Measurements from ENCODE around the gene IZUMO4. TPM values are rescaled to one million over a fixed set of nuclear protein-coding genes. Genes with fewer than 3 reads are reported as not detected.
"Not testable (repeated sequence)": the region's sequence is repeated elsewhere in the genome, so short reads cannot be mapped to it uniquely, and the experiment has no call there.

The IZUMO4 gene
- total and polyA plus RNA-seq, 8 donors, result 5.2 to 42.2 (median 8.1) TPM

GRCh38 chr19:2087621-2088100 is 9.1 kb upstream of the IZUMO4 start:
- intact Hi-C loops (cut with DNase I), result no loop called here
- Histone ChIP-seq H3K4me1 (peaks cover 0 to 10% (median 0%) of the 10 kb centered on the region in 3 donors), H3K36me3 (no peaks in the 10 kb centered on the region), H3K9me3 (no peaks in the 10 kb centered on the region), H3K4me3 (no peak overlapping the region), H3K27me3 (no peaks in the 10 kb centered on the region), H3K27ac (peak overlapping the region in 1 of 4 donors; percentile 22)
- FAIRE-seq (no peak), ATAC-seq (peak in 1 of 4 donors; percentile 10), DNase-seq (no peak)
- no peak for TF ChIP-seq CTCF (IDR thresholded peaks at IDR 0.05)
- 83 to 89% methylated on average over 12 to 14 of the region's 14 CpGs for WGBS, 2 donors

DNA sequence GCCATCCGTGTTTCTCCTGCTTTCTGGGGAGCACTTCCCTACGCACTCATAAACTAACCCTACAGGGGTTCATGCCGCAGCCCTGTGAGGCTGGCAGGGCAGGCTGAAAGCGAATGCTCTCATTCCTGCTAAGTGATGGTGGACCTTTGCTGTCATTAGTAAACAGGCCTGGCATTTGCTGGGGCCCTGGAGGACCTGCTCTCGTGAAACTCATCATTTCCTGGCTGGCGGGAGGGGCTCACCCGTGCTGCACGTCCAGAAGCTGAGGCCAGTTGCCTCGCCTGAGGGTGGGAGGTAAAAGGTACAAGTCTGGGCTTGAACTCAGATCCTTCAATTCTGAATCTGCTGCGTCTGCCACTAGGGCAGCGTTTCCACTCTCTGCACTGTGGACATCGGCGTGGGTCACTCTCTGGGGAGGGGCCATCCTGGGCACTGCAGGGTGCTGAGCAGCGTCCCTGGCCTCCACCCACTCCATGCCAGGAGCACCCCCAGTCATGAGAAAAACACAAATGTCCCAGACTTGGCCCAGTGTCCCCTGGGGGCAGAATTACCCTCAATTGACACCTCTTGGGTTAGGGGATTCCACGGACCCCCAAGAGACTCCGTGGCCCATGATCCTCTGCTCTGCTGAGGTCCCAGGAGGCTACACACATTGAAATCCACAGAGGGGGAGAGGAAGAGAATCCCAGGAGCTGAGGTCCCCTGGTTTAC is 7.6 kb upstream of the IZUMO4 start:
- 83 to 86% methylated on average over 16 of the region's 16 CpGs for WGBS, 2 donors
- TF ChIP-seq CTCF (IDR thresholded peaks at IDR 0.05), result no peak
- intact Hi-C loops (cut with DNase I), result no loop called here
- Histone ChIP-seq H3K4me3 (no peak overlapping the region), H3K27ac (peak overlapping the region in 1 of 4 donors; percentile 5), H3K4me1 (peaks cover 0 to 10% (median 0%) of the 10 kb centered on the region in 3 donors), H3K27me3 (no peaks in the 10 kb centered on the region), H3K36me3 (no peaks in the 10 kb centered on the region), H3K9me3 (no peaks in the 10 kb centered on the region)
- DNase-seq (no peak), FAIRE-seq (no peak), ATAC-seq (peak in 1 of 4 donors; percentile 7)

GRCh38 chr19:2089727-2090053 is 7.0 kb upstream of the IZUMO4 start:
- DNase-seq, result no peak
- no peaks in the 10 kb centered on the region for H3K27me3 ChIP-seq
- FAIRE-seq, result no peak
- no peak for ATAC-seq
- WGBS, 2 donors, result 72 to 81% methylated on average over 2 of the region's 2 CpGs
- no peaks in the 10 kb centered on the region for H3K36me3 ChIP-seq
- TF ChIP-seq CTCF (IDR thresholded peaks at IDR 0.05), result no peak
- H3K9me3 ChIP-seq, result no peaks in the 10 kb centered on the region
- intact Hi-C loops (cut with DNase I), result no loop called here
- H3K4me3 ChIP-seq, result no peak overlapping the region
- peaks cover 0 to 10% (median 0%) of the 10 kb centered on the region in 3 donors for H3K4me1 ChIP-seq
- peak overlapping the region in 2 of 4 donors; percentile 5 to 33 for H3K27ac ChIP-seq

DNA sequence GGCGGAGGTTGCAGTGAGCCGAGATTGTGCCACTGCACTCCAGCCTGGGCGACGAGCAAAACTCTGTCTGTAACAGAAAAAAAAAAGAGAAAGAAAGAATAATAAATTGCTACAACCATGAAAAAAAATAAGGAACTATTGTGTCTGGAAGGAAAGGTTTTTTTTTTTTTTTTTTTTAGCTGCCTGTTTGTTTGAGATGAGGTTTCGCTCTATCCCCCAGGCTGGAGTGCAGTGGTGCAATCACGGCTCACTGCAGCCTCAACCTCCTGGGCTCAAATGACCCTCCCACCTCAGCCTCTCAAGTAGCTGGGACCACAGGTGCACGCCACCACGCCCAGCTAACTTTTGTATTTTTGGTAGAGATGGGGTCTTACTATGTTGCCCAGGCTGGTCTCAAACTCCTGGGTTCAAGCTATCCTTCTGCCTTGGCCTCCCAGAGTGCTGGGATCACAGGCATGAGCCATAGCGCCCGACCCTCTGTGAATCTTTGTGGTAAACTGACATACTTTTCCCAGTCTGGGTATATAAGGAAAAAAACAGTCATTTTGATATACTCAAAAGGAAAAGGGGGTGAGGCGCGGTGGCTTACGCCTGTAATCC is 4.7 kb upstream of the IZUMO4 start:
- Histone ChIP-seq H3K27ac (peak overlapping the region in 2 of 4 donors; percentile 28 to 54), H3K4me1 (peaks cover 0 to 13% (median 0%) of the 10 kb centered on the region in 3 donors)
- intact Hi-C loops (cut with DNase I); H3K4me3 ChIP-seq; H3K36me3 ChIP-seq; H3K27me3 ChIP-seq; ATAC-seq; DNase-seq; FAIRE-seq; H3K9me3 ChIP-seq: not testable (repeated sequence)
- 96 to 98% methylated on average over 13 of the region's 13 CpGs for WGBS, 2 donors

DNA sequence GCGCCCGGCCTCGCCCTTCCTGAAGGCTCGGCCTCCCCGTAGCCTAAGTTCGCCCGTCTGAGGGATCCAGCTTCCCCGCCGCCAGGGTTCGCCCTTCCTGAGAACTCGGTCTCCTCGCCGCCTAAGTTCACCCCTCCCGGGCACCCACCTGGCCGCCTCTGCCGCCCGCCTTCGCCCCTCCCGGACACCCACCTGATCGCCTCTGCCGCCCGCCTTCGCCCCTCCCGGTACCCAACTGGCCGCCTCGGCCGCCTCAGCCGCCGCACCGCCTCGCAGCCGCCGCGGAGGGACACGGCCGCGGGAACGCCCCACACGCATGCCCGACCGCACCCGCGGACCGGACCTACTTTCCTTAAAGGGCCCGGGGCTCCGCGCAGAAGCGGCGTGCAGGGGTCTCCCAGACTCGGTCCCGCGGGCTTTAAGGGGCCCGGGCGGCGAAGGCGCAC is 658 bp upstream of the IZUMO4 start, which contains the start of gene MOB3A:
MOB3A (minus strand) TSS at position 293 of the 446 bp plus-strand sequence. CDS start 17,766 bp downstream, outside the sequence.
- H3K9me3 ChIP-seq, result no peaks in the 10 kb centered on the region
- H3K4me1 ChIP-seq, result peaks cover 0 to 16% (median 7%) of the 10 kb centered on the region in 3 donors
- no peak for FAIRE-seq
- H3K36me3 ChIP-seq, result peaks cover 0 to 14% (median 12%) of the 10 kb centered on the region in 3 donors
- WGBS, 2 donors, result 0 to 1% methylated on average over 44 to 56 of the region's 56 CpGs
- H3K4me3 ChIP-seq, result peak within 1 kb of the TSS; percentile 69 to 86 (median 74)
- DNase-seq, result peak in 4 of 6 donors; percentile 87 to 97 (median 90)
- no peaks in the 10 kb centered on the region for H3K27me3 ChIP-seq
- peak within 1 kb of the TSS; percentile 88 to 97 (median 92) for H3K27ac ChIP-seq
- intact Hi-C loops (cut with DNase I), result no loop called here
- ATAC-seq, result peak; percentile 65 to 78 (median 76)
- peak in 2 of 4 donors; percentile 11 to 18 for TF ChIP-seq CTCF (IDR thresholded peaks at IDR 0.05)

Data from pancreas (tissue), 10 donors.